Panc1 (cell line): ENCODE results near the gene EXD3.
"Not testable (repeated sequence)": the region's sequence is repeated elsewhere in the genome, so short reads cannot be mapped to it uniquely, and the experiment has no call there.

ENCODE experiments used
- CTCF ChIP-seq: fragments of 450-650 bp; IDR thresholded peaks from 2 replicates; pipeline ENCODE4 v1.5.1; 2017; ENCODE audit warnings: mild to moderate bottlenecking
- SIN3A ChIP-seq: IDR thresholded peaks from 2 replicates; pipeline ENCODE4 v1.6.1; 2012; ENCODE audit warnings: low read depth, mild to moderate bottlenecking, low read length, moderate library complexity, borderline replicate concordance; ENCODE audit not compliant: insufficient read depth

GRCh38 chr9:137327641-137328550 lies 95.1 kb downstream of the EXD3 start:
- not testable (repeated sequence) for TF ChIP-seq CTCF, SIN3A
